ENCODE data around the gene RGS19.
A peak's percentile ranks its signal among the peaks of the same experiment; 100 is the strongest.

RGS19 gene

DNA sequence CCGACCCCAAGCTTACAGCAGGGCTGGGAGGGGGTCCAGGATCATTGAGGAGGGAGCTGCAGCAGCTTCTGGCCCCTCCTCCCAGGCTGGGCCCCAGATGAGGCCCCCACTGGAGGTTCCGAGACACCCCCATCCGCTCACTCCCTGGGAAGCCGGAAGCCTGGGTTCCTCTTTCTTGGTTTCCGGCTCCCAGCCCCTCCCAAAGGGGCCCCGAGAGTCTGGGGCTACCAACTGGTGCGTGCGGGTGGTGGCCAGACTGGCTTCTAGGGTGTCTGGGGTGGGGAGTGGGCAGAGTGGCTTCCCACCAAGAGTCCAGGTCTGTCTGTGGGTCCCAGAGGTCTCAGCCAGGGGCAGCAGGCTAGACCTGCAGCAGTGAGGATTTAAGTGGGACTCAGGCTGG, 2.2 kb downstream of the RGS19 start:
- no peak for DNase-seq

DNA sequence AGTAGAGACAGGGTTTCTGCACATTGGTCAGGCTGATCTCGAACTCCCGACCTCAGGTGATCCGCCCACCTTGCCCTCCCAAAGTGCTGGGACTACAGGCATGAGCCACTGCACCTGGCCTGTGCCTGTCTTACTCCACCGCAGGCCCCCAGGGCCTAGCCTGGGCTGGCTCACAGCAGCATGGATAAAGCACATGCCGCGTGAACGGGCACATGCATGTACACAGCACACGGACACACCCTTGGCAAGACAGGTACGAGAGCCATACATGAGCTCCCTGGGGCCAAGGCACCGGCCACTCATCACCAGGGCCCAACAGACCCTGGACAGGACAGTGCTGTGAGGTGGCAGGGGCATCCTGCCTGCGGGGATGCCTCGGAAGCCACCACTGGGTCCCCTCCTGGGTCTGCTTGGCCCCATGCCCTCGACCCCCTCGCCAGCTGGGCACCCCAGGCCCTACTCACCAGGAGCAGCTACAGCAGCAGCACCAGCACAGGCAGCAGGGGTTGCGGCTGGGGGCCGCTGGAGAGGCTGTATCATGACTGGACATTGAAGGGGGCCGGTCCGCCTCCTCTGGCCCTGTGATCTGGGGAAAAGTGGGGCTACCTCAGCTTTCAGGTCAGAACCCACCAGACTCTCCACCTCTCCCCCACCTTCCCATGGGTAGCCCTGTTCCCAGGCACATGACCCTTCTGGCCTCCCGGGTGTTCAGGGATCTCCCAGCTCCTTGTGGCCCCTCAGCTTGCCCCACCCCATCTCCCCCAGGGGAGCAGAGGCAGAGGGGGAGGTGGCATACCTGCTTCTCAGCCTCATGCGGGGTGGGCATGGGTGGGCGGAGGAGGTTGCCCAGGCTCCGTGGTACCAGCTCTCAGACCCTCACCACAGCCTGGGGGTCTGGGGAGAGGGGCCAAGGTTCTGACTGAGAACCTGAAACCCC, 3.0 kb downstream of the RGS19 start:
- DNase-seq: no peak

DNA sequence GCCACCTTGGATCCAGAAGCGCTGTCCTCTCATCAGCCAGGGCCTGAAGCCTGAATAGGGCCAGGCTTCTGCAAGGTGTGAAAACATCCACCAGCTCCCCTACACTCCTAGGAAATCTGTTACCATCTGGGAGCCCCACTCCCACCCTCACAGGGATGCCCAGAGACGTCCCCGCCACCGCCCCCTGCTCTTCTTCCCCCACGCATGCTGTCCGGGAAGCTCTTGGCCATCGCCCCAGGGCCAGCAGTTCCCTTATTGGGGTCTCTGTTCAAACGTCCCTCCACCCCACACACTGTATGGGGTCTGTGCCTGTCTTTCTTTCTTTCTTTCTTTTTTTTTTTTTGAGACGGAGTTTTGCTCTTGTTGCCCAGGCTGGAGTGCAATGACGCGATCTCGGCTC, 3.8 kb downstream of the RGS19 start:
- no peak for DNase-seq

DNA sequence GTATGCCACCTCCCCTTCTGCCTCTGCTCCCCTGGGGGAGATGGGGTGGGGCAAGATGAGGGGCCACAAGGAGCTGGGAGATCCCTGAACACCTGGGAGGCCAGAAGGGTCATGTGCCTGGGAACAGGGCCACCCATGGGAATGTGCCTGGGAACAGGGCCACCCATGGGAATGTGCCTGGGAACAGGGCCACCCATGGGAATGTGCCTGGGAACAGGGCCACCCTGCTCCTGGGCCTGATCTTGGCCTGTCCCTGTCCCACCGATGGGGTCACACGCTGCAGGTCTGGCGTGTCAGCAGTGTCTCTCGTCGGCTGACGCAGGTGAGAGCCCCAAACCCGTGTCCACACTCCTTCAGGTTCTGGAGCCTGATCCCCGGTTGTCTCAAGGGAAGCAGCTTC, 4.4 kb downstream of the RGS19 start:
- no peak for DNase-seq

DNA sequence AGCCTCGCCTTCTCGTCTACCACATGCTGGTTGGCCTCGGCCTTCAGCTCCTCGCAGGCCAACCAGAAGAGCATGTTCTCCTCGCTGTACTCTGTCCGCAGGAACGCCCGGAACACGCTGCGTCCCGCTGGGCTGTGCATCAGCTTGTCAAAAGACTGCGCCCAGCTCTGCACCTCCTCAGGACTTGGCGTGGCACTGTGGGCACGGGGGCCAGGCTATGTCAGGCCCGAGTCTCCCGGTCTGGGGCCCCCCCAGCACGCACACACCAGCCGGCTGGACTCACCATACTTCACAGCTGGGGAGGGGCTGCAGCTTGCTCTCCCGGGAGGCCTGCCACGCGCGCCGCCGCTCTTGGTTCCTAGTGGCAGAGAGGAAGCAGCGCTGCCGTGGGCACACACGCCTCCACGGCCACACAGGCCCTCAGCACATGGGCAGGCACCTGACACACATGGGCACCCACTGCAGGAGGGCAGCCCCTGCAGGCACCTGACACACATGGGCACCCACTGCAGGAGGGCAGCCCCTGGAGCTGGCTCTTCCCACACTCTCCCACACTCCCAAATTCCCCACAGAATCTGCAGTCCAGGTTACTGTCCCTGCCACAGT, 5.0 kb downstream of the RGS19 start:
- DNase-seq: no peak

DNA sequence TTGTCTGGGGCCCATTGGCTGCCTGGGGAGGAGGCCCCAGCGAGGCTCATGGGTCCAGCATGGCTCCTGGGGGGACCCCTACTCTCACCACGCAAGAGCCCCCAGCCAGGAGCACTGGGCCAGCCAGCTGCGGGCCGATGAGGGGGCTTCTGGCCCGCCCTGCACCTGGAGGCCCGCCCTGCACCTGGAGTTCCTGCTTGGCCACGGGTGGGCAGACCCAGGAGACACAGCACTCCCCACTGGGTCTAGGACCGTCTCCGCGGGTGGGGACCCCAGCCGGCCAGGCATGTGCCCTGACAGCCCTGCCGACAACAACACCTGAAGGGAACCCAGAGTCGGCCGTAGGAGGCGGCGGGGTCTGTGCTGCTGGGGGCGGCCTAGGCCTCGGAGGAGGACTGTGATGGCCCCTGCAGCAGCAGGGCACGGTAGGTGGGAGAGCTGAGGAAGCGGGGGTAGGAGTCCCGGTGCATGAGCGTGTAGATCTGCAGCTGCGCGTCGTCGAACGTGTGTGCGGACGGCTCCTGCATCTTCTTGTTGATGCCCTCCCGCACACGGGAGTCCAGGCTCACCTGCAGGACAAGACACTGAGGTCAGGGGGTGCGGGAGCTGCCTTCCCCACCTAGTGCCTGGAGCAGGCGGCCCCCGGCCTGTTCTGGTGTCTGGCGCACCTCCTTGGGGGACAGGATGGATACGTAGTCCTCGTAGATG, 5.7 kb downstream of the RGS19 start:
- DNase-seq: no peak

DNA sequence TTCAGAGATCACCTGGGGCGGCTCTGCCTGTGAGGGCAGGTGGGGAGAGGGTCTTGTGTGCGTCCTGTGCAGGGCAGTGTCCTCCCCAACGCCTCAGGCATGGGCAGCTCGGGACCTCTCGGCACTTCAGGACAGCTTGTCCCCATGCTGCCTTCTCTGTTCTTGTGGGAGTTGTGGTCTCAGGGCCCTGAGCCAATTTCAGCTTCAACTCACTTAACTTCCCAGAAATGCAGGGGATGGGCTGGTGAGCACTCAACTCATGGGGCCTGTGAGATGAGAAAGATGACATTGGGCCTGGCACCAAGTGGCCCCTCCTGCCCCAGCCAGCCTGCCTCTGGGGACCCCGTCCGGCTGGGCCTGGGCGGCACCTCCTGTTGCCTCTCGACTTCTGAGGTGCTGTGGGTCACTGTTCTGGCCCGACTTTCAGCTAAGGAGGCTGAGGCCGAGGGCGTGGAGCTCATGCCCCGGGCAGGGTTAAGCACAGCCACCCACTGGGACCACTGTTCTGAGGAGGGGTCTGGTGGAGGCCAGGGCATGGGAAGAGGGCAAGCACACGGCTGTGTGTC, 6.7 kb downstream of the RGS19 start:
- no peak for DNase-seq

DNA sequence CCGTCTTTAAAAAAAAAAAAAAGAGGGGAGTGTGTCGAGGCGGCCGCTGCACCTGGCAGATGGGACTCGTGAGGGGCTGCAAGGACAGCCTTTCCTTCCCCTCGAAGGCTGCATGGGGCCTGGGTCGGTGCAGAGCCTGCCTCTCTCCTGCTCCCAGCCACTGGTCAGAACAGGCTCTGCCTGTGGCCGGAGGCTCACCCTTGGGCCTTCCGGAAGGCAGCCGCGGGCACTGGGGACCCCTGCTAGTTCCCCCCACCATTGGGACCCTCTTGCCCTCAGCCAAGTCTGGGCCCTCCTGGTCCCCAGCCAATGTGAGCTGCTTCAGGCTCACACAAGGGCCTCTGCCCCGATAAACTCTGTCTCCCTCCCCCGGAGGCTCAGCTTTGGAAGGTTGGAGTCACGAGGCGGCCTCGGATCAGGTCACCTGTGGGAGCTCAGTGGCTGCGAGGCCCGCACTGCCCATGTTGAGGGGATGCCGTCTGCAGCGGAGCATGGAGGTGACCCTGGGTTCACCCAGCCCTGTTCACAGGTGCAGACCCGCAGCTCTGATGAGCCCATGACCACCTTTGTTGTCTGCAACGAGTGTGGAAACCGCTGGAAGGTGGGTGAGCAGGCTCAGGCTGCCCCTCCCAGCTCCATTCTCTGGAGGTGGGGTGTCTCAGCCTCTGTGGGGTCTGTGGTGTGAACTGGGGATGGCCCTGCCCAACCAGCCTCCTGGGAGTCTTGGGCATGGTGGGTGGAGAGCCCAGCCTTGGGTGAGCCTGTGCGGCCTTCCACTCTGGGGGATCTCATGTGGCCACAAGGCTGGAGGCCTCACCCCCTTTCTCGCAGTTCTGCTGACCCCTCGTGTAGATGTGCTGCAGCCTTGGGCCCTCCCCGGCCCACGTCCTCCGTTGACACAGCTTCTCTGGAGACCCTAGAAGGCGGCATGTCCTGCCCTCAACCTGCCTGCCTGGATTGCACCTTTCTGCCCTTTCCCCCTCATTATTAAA, 7.7 kb downstream of the RGS19 start:
- no peak for DNase-seq

DNA sequence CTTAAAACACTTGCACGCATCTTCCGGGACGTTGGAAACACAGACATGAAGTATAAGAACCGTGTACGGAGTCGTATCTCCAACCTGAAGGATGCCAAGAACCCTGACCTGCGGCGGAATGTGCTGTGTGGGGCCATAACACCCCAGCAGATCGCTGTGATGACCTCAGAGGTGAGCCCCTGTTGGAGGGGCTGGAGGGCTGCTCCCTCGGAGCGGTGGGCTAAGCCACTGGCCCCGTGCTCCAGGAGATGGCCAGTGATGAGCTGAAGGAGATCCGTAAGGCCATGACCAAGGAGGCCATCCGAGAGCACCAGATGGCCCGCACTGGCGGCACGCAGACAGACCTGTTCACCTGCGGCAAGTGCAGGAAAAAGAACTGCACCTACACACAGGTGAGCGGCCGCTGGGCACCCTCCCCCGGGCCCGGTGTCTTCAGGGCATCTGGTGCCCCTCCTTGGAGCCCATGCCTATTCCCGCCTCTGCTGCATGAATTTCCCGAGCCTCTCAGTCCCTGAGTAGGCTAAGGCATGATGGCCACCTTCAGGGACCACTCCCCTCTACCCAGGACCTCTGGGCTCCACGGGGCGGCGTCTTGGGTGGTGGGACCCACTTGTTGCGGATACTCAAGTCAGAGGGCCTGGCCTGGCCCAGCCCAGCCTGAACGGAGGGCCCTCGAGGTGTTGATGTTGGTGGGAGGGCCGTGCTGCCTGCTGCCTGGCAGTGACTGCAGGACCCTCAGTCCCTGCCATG, 8.9 kb downstream of the RGS19 start:
- DNase-seq: no peak

DNA sequence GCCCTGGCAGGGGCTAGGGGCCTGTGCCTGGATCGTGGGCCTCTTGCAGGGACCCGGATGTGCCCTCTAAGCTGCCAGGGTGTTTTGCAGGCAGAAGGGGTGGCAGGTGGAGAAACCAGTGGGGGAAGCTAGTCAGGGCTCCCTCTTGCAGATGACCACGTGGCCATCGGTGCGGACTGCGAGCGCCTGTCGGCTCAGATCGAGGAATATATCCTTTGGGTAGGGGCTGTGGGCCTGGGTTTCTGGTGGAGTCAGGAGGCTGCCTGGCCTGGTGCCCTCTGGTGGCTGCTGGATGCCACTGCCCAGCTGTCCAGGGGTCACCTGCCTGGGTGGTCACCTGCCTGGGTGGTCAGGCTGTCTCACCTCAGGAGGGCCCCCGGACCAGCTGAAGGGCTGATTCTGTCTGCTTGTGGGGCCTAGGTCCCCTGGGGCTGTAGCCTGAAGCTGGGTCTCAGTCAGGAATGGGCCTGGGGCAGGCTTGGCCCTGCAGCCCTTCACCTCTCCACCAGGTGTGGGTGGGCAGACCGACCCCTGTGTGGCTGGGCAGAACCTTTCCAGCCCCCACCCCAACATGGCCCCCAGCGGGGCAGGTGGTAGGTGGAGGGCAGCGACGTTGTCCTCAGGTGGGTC, 9.6 kb downstream of the RGS19 start:
- peak; percentile 56 for DNase-seq

DNA sequence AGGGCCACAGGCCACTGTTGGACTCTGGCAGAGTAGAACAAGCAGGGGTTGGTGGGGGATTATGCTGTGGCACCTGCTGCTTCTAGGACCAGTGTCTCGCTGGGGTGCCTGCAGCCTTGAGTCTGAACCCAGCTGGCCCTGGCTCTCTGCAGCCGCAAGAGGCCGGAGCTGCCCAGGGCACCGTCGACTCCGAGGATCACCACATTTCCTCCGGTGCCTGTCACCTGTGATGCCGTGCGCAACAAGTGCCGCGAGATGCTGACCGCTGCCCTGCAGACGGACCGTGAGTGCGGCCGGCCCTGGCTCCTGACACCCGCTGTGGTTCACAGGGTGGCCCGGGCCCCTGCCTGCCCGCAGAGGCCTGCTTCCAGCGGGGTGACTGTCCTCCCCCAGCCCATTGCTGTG, 10.1 kb downstream of the RGS19 start:
- no peak for DNase-seq

DNA sequence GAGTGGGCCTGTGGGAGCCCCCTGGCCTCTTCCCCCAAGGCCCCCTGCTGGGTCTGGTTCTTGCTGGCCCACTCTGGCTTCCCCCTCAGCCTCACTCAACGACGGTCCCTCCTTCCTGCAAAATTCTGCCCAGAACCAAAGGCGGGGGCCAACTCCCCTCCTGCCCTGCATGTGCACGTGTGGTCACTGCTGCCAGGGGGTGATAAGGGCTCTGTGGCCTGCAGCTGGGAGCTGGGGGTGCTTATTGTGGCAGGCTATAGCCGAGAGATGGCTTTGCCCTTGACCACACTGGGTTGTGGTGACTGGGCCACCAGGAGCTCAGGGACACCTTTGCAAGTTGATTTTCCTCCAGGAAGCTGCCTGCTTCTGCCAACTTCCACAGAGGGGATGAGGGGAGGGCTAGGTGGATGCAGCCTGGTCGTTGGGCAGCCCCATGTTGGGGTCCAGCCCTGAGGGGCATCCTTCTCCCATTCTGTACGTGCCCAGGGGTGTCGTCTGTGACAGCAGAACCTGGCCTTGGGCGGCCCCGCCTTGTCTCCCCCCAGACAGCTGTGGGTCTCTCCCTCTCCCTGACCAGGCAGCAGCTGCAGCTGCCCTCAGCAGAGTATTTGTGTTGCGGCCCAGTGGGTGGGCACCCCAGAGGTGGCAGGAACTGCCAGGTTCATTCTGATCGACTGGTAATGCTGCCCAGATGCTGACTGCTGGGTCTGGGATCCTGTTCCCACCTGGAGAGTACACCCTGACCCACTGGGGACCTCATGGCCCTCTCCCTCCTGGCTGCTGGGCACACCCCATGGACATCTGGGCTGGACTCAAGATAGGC, 10.7 kb downstream of the RGS19 start:
- no peak for DNase-seq

DNA sequence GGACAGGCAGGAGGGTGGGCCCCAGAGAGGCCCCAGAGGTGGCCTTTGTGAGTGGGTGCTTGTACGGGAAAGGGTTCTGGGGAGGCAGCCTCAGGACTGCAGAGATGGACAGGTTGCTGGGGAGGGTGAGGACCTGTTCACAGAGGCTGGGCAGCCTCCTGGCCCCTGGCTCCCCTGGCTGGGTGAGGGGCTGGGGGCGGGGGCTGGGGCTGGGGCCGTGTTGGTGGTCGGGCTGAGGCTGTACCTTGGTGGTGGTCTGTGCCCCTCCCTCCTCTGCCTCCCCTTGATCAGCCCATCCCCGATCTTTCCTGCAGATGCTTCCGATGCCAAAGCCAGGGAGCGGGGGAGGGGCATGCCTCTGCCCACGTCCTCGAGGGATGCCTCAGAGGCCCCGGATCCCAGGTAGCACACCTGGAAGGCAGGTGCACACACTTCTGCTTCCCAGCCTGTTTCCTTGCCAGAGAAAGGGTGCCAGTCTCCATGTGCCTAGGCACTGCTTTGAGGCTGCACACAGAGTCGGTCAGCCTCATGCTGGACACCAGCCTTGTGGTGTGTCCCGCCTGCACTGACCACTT, 11.5 kb downstream of the RGS19 start:
- no peak for DNase-seq

DNA sequence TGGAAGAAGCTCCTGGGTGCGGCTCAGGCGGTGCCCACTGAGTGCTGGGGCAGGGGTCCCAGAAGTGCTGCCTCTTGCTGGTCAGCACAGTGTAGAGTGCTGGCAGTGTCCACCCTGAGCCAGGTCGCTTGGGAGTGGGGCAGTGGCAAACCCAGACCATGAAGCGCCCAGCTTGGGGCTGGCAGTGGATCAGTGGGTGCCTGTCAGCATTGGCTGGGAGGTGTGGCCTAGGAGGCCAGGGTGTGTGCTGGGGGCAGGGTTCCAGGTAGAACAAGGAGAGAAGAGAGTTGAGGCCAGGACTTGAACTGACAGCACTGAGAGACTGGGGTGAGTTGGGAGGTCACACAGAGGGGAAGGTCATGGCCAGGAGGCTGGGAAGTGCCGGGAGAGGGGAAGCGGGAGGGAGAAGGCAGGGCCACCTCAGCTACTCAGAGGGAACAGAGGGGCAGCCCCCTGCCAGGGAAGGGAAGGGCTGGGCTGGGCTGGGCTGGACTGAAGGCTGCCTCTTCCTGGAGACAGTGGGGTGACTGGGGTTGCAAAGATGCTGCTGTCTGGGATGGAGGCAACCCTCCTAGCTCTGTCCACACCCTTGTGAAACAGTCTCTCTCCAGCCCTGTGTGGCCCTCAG, 12.2 kb downstream of the RGS19 start:
- DNase-seq: no peak

DNA sequence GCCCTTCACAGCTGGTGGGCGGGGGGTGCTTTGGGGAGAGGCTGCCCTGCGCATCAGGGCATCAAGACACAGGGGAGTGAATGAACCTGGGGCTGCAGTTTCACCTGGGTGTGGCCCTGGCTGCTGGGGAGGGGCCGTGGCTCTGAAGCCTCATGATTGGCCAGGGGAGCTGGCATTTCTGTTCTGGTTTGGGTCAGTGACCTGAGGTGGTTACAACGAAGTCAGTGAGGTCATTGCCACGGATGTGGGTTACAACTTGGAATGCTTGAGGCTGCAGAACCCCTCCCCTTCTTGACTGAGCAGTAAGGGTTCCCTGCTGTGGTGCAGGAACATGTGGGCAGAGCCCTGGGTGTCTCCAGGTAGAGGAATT, 13.4 kb downstream of the RGS19 start:
- no peak for DNase-seq

DNA sequence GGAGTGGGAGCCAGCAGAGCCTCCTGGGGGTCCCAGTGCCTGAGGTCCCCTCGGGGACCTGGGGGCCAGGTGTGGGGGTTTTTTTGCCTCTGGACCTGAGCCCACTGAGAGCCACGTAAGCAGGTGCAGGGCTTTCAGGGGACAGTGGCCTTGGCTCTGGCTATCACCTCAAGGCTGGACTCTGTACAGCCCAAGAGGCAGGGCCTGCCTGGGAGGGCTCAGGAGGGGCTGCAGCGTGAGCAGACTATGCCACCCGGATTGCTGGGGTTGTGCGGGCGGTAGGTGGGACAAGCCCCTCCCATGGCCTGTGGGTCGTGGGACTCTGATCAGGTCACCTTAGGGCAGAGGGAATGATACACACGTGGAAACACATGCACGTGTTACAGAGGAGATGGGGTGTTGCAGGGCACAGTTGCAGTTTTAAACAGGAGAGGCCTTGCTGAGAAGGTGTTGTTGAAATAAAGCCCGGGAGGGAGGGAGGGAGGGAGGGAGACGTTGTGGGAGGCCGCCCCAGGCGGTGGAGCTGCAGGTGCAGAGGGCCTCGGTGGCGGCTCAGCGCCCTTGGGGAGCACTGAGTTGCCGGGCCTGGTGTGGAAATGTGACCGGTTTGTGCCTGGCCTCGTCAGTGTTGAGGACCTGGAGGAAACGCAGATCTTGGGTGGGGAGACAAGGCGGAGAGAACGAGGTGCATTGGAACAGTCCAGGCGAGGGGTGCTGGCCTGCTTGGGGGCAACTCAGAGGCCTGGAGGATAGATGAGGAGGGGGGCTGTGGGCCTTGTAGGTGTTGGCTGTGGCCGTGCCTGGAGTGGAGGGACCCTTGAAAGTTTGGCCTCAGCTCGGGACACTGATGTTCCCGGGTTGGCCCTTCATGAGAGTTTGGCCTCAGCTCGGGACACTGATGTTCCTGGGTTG, 14.0 kb downstream of the RGS19 start:
- no peak for DNase-seq

DNA sequence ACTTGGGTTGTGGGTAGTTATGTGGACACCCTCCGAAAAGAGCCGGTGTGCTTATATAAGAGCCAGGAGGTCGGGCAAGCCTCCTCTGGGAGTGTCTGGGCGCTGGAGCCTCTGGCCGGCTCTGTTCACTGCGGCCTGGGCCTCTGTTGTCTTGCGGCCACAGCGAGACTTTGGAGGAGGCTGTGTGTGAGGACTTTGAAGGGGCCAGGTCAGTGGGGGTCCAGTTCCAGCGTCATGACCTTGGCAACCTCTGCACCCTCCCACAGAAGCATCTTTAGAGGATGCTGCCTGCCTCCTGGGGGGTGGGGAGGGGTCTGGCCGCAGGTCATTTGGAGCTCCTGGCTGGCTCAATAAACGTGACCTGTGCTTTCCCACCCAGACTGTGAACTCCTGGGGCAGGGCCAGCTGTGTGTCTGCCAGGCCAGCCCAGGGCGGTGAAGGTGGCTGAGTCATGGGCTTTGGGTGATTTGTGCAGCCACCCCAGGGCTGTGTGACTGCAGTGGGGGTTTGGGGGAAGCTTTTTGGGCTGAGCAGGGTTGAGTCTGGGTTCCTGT, 15.1 kb downstream of the RGS19 start:
- no peak for DNase-seq

Measured in right kidney (tissue), 1 donor.